GM21381 (cell line): ENCODE results near the gene LAMA3.

Experiments
- ATAC-seq: cut with Tn5 transposase; IDR thresholded peaks from one replicate; pipeline ENCODE4 v1.9.1; 2021; ENCODE audit warnings: mild to moderate bottlenecking, moderate library complexity; ENCODE audit not compliant: unreplicated experiment

Gene LAMA3

DNA sequence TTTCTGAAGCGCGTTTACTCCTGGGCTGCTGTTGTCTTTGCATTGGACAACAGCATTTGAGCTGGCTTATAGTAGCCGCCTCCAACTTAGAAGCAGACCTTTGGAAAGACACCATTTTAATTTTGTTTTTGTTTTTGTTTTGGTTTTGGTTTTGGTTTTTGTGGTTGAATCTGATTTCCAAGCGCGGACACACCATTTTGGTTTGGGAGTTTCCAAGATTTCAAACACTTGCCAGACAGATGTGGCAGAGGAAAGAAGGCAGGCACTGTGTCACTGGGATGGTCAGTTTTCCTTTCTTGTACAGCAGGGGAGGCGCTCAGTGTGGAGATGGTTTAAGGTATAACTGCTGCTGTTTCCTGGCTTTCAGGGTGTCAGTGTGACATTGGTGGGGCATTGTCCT is 126.8 kb downstream of the LAMA3 start:
- no peak for ATAC-seq

GRCh38 chr18:23816740-23817139 is 127.5 kb downstream of the LAMA3 start:
- no peak for ATAC-seq

- no peak for ATAC-seq
Measured at GRCh38 chr18:23819001-23819400, 129.7 kb downstream of the LAMA3 start.

DNA sequence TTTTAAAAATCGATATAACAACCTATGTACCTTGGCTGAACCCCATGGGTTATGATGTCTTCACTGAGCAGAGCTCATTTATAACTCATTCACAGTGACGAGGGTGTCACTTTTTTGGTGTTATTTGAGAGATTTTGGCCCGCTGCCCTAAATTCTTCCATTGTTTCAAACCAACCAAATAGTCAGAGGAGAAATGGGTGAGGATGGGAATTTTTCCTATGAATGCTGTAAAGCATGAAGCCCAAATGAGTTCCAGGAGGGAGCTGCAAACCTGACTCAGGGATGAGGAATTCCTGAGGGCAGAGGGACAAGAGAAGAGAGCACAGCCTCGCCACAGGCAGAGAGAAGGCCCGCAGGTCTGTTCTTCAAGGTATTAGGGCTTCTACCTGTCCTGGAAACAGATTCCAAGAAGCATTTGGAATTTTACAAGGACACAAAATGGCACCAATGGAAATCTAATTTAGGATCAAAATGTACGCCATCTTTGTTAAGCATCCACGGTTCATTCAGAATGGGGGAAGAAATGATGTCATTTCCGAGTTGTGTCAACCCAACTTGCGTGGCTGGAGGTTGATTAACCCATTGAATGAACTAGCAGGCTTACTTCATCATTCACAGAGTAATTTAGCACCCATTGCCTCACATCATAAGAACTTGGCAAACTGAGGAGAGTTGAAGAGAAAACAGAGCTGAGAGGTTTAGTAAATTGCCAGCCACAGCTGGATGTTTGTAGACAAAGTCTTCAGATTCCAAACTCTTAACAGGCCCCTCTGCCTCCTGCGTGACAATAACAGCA is 133.5 kb downstream of the LAMA3 start:
- ATAC-seq = no peak

DNA sequence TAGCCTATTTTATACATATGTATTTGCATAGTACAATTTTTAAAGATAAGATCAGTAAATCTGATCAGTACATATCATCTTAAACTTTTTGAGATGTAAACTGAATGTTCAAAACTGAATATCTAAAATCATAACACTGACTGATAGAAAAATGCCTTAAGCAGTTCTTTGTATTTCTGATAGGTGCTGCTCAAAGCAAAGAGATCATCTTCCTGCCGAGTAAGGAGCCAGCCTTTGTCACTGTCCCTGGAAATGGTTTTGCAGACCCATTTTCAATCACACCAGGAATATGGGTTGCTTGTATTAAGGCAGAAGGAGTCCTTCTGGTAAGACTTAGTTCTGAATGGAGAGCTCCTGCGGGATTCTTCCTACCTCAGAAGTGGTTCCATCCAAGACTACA is 135.0 kb downstream of the LAMA3 start:
- ATAC-seq = no peak

- no peak for ATAC-seq
Measured at GRCh38 chr18:23824669-23825068, 135.4 kb downstream of the LAMA3 start.

DNA sequence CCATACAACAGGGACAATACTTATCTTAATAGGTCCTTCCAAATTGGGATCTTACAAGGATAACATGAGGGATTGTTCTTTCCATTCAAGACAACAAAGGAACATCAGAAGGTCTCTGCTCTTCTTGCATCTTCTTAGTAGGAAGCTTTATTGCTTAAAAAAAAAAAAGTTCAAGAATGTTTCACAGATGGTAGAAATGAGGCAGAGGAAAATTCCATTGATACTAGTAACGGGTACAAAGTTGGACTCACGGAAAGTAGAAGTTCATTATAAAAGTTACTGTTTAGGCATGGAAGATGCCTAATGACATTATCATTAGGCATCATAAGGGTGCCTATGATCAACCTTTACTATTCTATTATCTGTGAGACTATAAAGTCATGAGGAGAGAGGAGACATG is 136.2 kb downstream of the LAMA3 start:
- no peak for ATAC-seq

- ATAC-seq = no peak
Measured at GRCh38 chr18:23825978-23826405, 136.7 kb downstream of the LAMA3 start.

DNA sequence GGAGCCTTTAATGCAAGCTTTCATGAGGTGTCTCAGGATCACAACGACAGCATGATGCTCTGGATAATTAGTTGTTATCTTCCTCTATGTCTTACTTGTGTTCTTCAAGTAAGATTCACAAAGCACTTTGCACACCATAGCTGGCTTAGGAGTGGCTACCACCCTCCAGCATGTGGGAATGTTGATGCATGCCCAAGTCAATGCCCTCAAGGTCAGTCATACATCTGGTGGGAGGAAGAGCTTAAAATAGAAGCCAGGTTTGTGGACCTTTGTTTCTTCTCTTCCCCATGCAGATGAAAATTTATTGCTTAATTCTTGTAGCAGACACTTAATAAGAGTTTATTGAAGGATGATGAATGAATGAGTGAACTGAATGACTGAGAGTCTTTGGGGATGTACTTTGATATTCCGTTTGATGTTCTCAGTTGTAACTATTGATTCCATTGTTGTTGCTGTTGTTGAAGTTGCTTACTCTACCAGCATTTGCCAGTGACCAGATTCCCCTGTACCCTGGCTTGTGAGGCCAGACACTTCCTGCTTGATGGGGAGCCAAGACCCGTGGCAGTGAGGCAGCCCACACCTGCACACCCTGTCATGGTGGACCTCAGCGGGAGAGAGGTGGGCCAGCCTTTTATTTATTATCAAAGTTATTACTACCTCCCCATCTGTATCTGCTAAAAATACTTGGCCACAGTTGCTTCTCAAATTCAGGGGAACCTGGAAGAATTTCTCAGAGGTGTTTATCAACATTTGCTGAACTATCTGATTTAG is 137.8 kb downstream of the LAMA3 start:
- ATAC-seq = no peak

DNA sequence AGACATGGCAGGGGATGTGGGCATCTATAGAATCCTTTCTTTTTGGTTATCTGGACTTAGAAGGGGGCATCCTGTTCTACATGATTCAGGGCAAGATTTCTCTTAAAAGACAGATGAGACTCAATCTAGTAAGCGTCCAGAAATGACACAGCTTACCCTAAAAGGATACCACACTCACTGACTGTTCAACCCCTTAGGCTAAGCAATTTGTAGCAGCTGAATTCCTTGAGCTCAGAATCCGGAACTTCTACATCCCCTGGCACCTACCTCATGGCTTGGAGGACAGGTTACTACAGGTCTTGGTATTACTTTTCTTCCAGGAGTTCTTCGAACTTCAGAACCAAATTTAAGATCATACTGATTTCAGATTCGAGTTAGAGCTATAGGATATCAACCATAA is 138.4 kb downstream of the LAMA3 start:
- no peak for ATAC-seq

DNA sequence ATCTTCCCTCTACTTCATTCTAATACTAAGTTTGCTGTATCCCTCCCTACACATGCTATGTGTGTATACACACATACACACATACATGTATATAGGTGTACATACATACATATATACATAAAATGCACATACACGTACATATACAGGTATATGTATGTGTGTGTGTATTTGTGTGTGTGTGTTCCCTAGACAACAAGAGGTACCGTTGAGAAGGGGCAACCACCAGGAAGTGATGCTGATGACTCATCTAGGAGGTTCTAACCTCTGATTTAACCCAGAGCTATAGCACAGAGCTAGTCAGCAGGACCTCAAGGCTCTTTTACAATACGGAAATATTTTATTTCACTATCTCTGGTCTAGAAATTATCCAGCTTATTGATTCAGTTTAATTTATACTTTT is 139.2 kb downstream of the LAMA3 start:
- ATAC-seq = peak; percentile 90

DNA sequence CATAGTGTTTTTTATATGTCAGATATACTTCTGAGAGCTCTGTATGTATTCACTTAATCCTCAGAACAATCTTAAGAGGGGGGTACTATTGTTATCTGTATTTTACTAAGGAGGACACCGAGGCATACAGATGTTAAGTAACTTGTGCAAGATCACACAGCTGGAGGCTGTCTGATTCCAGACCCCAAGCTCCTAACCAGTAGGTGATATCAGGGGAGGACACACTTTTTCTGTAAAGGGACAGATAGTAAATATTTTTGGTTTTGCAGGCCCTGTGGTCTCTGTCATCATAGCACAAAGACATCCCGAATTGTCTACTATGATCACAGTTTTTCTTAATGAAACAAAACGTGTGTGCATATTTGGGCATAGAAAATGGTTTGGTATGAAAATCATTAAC is 143.7 kb downstream of the LAMA3 start:
- no peak for ATAC-seq

DNA sequence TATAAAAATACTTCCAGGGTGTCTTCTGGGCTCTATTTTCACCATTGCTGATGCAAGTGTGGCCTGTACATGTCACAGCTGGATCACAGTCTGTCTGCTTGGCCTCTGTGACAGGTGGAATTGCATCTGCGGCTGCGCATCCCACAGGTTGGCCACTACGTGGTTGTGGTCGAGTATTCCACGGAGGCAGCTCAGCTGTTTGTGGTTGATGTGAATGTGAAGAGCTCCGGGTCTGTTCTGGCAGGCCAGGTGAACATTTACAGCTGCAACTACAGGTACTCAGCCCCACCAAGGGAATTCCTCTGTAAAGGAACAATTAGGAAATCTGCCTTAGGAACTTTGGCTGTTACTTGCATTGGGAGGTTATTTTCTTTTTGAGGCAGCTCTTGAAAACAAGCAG is 144.5 kb downstream of the LAMA3 start:
- ATAC-seq = no peak

GRCh38 chr18:23835091-23835490 is 145.8 kb downstream of the LAMA3 start:
- no peak for ATAC-seq

DNA sequence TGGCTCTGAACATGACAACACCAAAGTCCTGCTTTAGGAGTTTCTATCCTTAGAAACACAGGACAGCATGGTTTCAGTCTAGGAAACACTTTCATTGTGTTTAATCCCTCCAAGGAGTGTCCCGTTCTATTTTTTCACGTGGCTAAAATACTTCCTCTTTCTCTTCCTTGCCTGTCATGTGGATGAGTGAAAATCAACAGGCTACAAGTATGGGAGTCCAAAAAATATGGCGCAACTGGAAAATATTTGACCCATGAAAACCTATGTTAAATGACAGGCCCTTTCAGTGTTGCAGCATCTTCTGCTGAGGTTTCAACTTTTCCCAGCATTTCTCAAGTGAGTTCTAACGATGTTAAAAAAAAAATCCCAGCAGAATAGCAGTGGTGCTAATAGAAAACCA is 146.3 kb downstream of the LAMA3 start:
- no peak for ATAC-seq

- no peak for ATAC-seq
Measured at GRCh38 chr18:23837591-23837990, 148.3 kb downstream of the LAMA3 start.

DNA sequence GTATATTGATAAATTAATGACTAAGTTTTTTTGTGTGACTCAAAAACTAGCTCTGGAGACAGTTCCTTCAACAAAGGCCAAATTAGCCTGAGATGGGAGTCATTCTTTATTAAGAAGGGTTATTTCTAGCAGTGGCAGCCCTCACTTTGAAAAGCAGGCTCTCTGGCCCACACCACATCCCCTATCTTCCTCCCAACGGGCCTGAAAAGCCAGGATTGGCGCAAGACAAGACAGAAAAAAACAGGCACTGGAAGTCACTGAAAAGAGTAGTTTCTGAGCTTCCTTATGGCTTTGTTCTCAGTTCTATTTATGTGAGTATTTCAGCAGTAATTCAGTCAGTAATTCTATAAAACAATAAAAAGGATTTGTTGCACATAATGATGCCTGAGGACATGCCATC is 149.0 kb downstream of the LAMA3 start:
- ATAC-seq = no peak

DNA sequence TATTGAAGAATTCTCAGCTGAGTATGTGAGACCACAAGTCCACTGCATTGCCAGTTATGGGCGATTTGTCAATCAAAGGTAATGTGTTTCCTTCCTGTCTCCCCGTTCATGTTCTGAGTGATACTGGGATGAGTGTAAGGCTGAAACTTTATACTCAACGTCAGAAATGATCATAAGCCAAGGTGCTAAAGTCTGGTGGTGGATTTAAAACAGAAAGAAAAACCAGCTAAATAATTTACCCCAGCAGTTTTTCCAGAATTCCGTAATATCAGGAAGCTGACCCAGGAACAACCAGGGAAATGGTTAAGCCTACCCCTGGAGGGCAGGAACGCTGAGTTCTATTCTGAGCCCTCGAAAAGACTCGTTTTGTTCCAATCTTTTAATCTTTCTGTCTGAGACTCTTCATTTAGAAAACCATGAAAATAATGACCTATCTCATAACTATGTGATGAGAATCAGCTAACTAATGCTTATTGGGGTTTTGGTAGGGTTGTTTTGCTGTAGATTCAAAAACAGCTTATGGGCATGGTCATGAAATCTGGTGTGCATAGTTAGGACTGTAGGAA is 149.6 kb downstream of the LAMA3 start:
- ATAC-seq = no peak

- no peak for ATAC-seq
Measured at GRCh38 chr18:23842305-23842704, 153.1 kb downstream of the LAMA3 start.

- no peak for ATAC-seq
Measured at GRCh38 chr18:23844991-23845680, 155.9 kb downstream of the LAMA3 start.

- no peak for ATAC-seq
Measured at GRCh38 chr18:23845988-23846630, 156.9 kb downstream of the LAMA3 start.
